Uterus (tissue), 2 donors: Measurements from ENCODE around the gene BPIFB6.

Experiments used
- CTCF ChIP-seq, 4 experiments: fragments of 200-600 bp in 2 of 4; fragments of 450-650 bp in 2 of 4; sonication (generic) in 2 of 4; IDR thresholded peaks; one replicate each; pipeline ENCODE4 v1.5.1; 2016 to 2019; ENCODE audit warnings: antibody characterized with exemption in 4 of 4, mild to moderate bottlenecking in 2 of 4, moderate library complexity in 1 of 4
- POLR2A ChIP-seq, 2 donors: fragments of 450-650 bp; IDR thresholded peaks; one replicate each; pipeline ENCODE4 v1.6.1; 2016; ENCODE audit warnings: antibody characterized with exemption in 2 of 2, mild to moderate bottlenecking in 1 of 2, moderate library complexity in 1 of 2

GRCh38 chr20:33034115-33034514, 2.7 kb downstream of the BPIFB6 start:
- TF ChIP-seq CTCF (IDR thresholded peaks at IDR 0.05): no peak
- TF ChIP-seq POLR2A (IDR thresholded peaks at IDR 0.05): no peak
